HG03565 (cell line): Measurements from ENCODE around the gene LAMA2.
"Not testable (repeated sequence)": the region's sequence is repeated elsewhere in the genome, so short reads cannot be mapped to it uniquely, and the experiment has no call there.

Source experiments
- ATAC-seq: cut with Tn5 transposase; IDR thresholded peaks from one replicate; pipeline ENCODE4 v1.9.1; 2021; ENCODE audit warnings: mild to moderate bottlenecking, moderate library complexity; ENCODE audit not compliant: unreplicated experiment

The LAMA2 gene

GRCh38 chr6:129007701-129008373 is 124.9 kb downstream of the LAMA2 start:
- no peak for ATAC-seq

- no peak for ATAC-seq
Observed at GRCh38 chr6:129008591-129008990, 125.7 kb downstream of the LAMA2 start.

- ATAC-seq = no peak
Observed at GRCh38 chr6:129009851-129010250, 126.9 kb downstream of the LAMA2 start.

GRCh38 chr6:129014302-129014701 is 131.4 kb downstream of the LAMA2 start:
- ATAC-seq = no peak

GRCh38 chr6:129015721-129016120 is 132.8 kb downstream of the LAMA2 start:
- ATAC-seq = no peak

GRCh38 chr6:129016844-129017243 is 133.9 kb downstream of the LAMA2 start:
- no peak for ATAC-seq

- no peak for ATAC-seq
Observed at GRCh38 chr6:129022011-129022553, 139.1 kb downstream of the LAMA2 start.

GRCh38 chr6:129026601-129027000 is 143.7 kb downstream of the LAMA2 start:
- no peak for ATAC-seq

- ATAC-seq = no peak
Observed at GRCh38 chr6:129029778-129030177, 146.8 kb downstream of the LAMA2 start.

GRCh38 chr6:129030215-129030614 is 147.3 kb downstream of the LAMA2 start:
- no peak for ATAC-seq

GRCh38 chr6:129031051-129031599 is 148.2 kb downstream of the LAMA2 start:
- ATAC-seq = no peak

GRCh38 chr6:129032602-129033001 is 149.7 kb downstream of the LAMA2 start:
- no peak for ATAC-seq

- no peak for ATAC-seq
Observed at GRCh38 chr6:129033180-129033579, 150.2 kb downstream of the LAMA2 start.

- ATAC-seq = no peak
Observed at GRCh38 chr6:129033581-129033980, 150.6 kb downstream of the LAMA2 start.

GRCh38 chr6:129041563-129041962 is 158.6 kb downstream of the LAMA2 start:
- ATAC-seq = no peak

- ATAC-seq = no peak
Observed at GRCh38 chr6:129046526-129046925, 163.6 kb downstream of the LAMA2 start.

- ATAC-seq = no peak
Observed at GRCh38 chr6:129047834-129048233, 164.9 kb downstream of the LAMA2 start.

- ATAC-seq = no peak
Observed at GRCh38 chr6:129050086-129050485, 167.1 kb downstream of the LAMA2 start.

- not testable (repeated sequence) for ATAC-seq
Observed at GRCh38 chr6:129053143-129053542, 170.2 kb downstream of the LAMA2 start.

- ATAC-seq = no peak
Observed at GRCh38 chr6:129055796-129056195, 172.9 kb downstream of the LAMA2 start.

- no peak for ATAC-seq
Observed at GRCh38 chr6:129059650-129060049, 176.7 kb downstream of the LAMA2 start.

- no peak for ATAC-seq
Observed at GRCh38 chr6:129069006-129069405, 186.1 kb downstream of the LAMA2 start.

GRCh38 chr6:129073051-129073450 is 190.1 kb downstream of the LAMA2 start:
- ATAC-seq = no peak
